SK-N-MC (cell line): ENCODE results near the gene SNX3.

Source experiments
- EZH2 ChIP-seq: fragments of 200-600 bp; sonication (generic); IDR thresholded peaks from one replicate; pipeline ENCODE4 v1.6.1; 2017; ENCODE audit warnings: antibody characterized with exemption
- POLR2AphosphoS5 ChIP-seq: IDR thresholded peaks from 2 replicates; pipeline ENCODE4 v1.6.1; 2012; ENCODE audit warnings: mild to moderate bottlenecking, low read depth, low read length, borderline replicate concordance

- TF ChIP-seq POLR2AphosphoS5, result no peak
- TF ChIP-seq EZH2, result no peak
Observed at GRCh38 chr6:108193131-108193530, 67.7 kb downstream of the SNX3 start.
